SK-N-SH treated with all-trans-retinoic acid at 6 μM for 48 hours (cell line): ENCODE data around the gene EGFLAM.

Experiments
- CREB5 ChIP-seq: fragments of 250-450 bp; sonication (Bioruptor Pico); IDR thresholded peaks from 2 replicates; pipeline ENCODE4 v1.5.1; 2020; ENCODE audit warnings: low read depth, mild to moderate bottlenecking, moderate library complexity
- CSDC2 ChIP-seq: fragments of 250-450 bp; sonication (Bioruptor Pico); IDR thresholded peaks from 2 replicates; pipeline ENCODE4 v1.5.0; 2020; ENCODE audit warnings: mild to moderate bottlenecking, moderate library complexity
- CSRNP3 ChIP-seq: fragments of 250-450 bp; sonication (Bioruptor Pico); IDR thresholded peaks from 2 replicates; pipeline ENCODE4 v1.5.1; 2021; ENCODE audit warnings: mild to moderate bottlenecking, moderate library complexity
- ISL1 ChIP-seq: fragments of 250-450 bp; sonication (Bioruptor Pico); IDR thresholded peaks from 2 replicates; pipeline ENCODE4 v2.1.2; 2022; ENCODE audit warnings: mild to moderate bottlenecking, moderate library complexity
- PATZ1 ChIP-seq: fragments of 250-450 bp; sonication (Bioruptor Pico); IDR thresholded peaks from 2 replicates; pipeline ENCODE4 v1.8.0; 2020; ENCODE audit warnings: mild to moderate bottlenecking, moderate library complexity, borderline replicate concordance
- PPARA ChIP-seq: fragments of 250-450 bp; sonication (Bioruptor Pico); IDR thresholded peaks from 2 replicates; pipeline ENCODE4 v1.5.0; 2020; ENCODE audit warnings: mild to moderate bottlenecking, borderline replicate concordance
- RARB ChIP-seq: fragments of 250-450 bp; sonication (Bioruptor Pico); IDR thresholded peaks from 2 replicates; pipeline ENCODE4 v1.8.0; 2021; ENCODE audit warnings: mild to moderate bottlenecking, moderate library complexity
- SNAI2 ChIP-seq: fragments of 250-450 bp; sonication (Bioruptor Pico); IDR thresholded peaks from 2 replicates; pipeline ENCODE4 v1.5.0; 2020; ENCODE audit warnings: mild to moderate bottlenecking, moderate library complexity
- TOX ChIP-seq: fragments of 250-450 bp; sonication (Bioruptor Pico); IDR thresholded peaks from 2 replicates; pipeline ENCODE4 v1.8.0; 2021; ENCODE audit warnings: mild to moderate bottlenecking, moderate library complexity, borderline replicate concordance
- TSHZ2 ChIP-seq: fragments of 250-450 bp; sonication (Bioruptor Pico); IDR thresholded peaks from 2 replicates; pipeline ENCODE4 v1.5.0; 2020; ENCODE audit warnings: mild to moderate bottlenecking, moderate library complexity
- ZC3H10 ChIP-seq: fragments of 250-450 bp; sonication (Bioruptor Pico); IDR thresholded peaks from 2 replicates; pipeline ENCODE4 v1.5.1; 2021; ENCODE audit warnings: mild to moderate bottlenecking, moderate library complexity
- ZFP3 ChIP-seq: fragments of 250-450 bp; sonication (Bioruptor Pico); IDR thresholded peaks from 2 replicates; pipeline ENCODE4 v1.5.0; 2020; ENCODE audit warnings: mild to moderate bottlenecking, moderate library complexity
- ZNF8 ChIP-seq: fragments of 450-650 bp; formaldehyde crosslinking; IDR thresholded peaks from 2 replicates; pipeline ENCODE4 v1.5.0; 2020; ENCODE audit warnings: mild to moderate bottlenecking, moderate library complexity

GRCh38 chr5:38410304-38410990 lies 152.1 kb downstream of the EGFLAM start:
- TF ChIP-seq RARB (no peak), SNAI2 (CRISPR knock-in tag) (no peak), ZNF8 (CRISPR knock-in tag) (no peak), ISL1 (no peak), TSHZ2 (CRISPR knock-in tag) (no peak), CREB5 (CRISPR knock-in tag) (no peak), PATZ1 (CRISPR knock-in tag) (no peak), ZC3H10 (CRISPR knock-in tag) (no peak), PPARA (CRISPR knock-in tag) (no peak), ZFP3 (CRISPR knock-in tag) (no peak), TOX (CRISPR knock-in tag) (no peak), CSRNP3 (CRISPR knock-in tag) (no peak), CSDC2 (CRISPR knock-in tag) (no peak)
